Progenitor cell of endocrine pancreas (in vitro differentiated cells): ENCODE measurements around the gene CCM2. TPM values are rescaled to one million over a fixed set of nuclear protein-coding genes. Genes with fewer than 3 reads are reported as not detected.

Experiments used
- DNase-seq: peaks from one replicate; pipeline ENCODE4 v3.0.0; 2021; ENCODE audit warnings: low spot score; ENCODE audit not compliant: unreplicated experiment
- H3K27ac Mint-ChIP-seq: 2 replicates; pipeline ENCODE4 v1.8.0; 2021; ENCODE audit warnings: mild to moderate bottlenecking, moderate library complexity, mixed read lengths
- H3K27me3 Mint-ChIP-seq: 2 replicates; pipeline ENCODE4 v1.8.0; 2021; ENCODE audit warnings: mixed read lengths
- H3K36me3 Mint-ChIP-seq: 2 replicates; pipeline ENCODE4 v1.8.0; 2022; ENCODE audit warnings: mixed read lengths; ENCODE audit not compliant: insufficient read depth
- H3K4me1 Mint-ChIP-seq: 2 replicates; pipeline ENCODE4 v1.8.0; 2021; ENCODE audit warnings: low read depth, mixed read lengths
- H3K4me3 Mint-ChIP-seq: 2 replicates; pipeline ENCODE4 v1.8.0; 2021; ENCODE audit warnings: low read depth, mild to moderate bottlenecking, moderate library complexity, mixed read lengths
- H3K9me3 Mint-ChIP-seq: 2 replicates; pipeline ENCODE4 v1.8.0; 2021; ENCODE audit warnings: low read depth, mixed read lengths
- total RNA-seq: library from RNA; stranded (reverse); gene quantifications from 2 replicates; pipeline ENCODE4 v1.2.1, GENCODE V29; 2021
- TF ChIP-seq, protein P1 (sequence below): fragments of 200-600 bp; sonication (generic); IDR thresholded peaks from one replicate; pipeline ENCODE4 v1.5.0; 2021; ENCODE audit warnings: antibody characterized with exemption, mild to moderate bottlenecking; ENCODE audit not compliant: unreplicated experiment

Gene CCM2
- total RNA-seq, 1 donor from 2014 or later = 43.0 TPM

DNA sequence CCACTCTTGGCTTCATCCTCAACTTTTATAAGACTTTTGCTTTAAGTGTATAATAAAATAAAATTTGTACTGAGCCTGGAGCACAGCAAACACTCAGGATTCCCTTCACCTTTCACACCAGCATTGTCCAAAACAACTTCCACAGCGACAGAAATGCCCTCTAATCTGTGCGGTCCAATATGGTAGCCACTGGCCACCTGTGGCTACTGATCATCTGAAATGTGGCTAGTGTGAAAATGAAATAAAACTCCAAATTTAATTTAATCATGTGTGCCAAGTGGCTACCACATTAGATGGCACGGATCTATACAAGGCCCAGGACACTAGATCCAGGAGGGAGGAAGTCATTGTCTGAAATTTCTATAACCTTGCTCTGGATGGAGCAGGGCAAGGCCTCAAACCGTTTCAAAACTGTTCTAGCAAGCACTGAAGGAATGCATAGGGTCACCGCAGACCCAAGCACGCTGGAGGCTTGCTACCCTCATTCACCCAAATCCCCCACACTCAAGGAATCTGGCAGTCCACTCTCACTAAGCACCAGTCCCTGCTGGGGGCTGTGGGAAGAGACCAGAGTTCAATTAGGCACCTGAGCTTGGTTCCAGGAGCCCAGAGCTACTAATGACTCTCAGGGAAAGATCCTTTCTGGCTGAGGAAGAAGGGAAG lies 14.8 kb upstream of the CCM2 start:
- Mint-ChIP-seq H3K4me1 (peaks cover 32% of the 10 kb centered on the region), H3K9me3 (no peaks in the 10 kb centered on the region), H3K27ac (peak overlapping the region; percentile 100), H3K4me3 (peak overlapping the region; percentile 95), H3K27me3 (no peaks in the 10 kb centered on the region), H3K36me3 (peaks cover 11% of the 10 kb centered on the region)
- TF ChIP-seq, protein P1, sequence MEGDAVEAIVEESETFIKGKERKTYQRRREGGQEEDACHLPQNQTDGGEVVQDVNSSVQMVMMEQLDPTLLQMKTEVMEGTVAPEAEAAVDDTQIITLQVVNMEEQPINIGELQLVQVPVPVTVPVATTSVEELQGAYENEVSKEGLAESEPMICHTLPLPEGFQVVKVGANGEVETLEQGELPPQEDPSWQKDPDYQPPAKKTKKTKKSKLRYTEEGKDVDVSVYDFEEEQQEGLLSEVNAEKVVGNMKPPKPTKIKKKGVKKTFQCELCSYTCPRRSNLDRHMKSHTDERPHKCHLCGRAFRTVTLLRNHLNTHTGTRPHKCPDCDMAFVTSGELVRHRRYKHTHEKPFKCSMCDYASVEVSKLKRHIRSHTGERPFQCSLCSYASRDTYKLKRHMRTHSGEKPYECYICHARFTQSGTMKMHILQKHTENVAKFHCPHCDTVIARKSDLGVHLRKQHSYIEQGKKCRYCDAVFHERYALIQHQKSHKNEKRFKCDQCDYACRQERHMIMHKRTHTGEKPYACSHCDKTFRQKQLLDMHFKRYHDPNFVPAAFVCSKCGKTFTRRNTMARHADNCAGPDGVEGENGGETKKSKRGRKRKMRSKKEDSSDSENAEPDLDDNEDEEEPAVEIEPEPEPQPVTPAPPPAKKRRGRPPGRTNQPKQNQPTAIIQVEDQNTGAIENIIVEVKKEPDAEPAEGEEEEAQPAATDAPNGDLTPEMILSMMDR = no peak
- no peak for DNase-seq

DNA sequence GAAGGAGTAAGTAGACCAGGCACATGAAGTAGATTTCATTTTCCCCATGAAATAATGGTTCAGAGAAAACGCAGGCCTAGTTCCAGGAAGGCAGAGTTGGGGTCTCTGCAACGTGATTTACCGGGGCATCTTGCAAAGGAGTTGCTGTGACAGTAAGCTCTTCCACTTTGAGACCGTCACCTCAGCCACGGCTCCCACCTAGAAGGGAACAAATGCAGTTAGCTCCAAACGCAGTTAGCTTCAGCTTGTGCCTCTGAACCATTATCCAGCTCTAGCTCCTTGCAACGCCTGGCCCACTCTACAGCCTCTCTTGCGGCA lies 14.1 kb upstream of the CCM2 start:
- Mint-ChIP-seq H3K36me3 (peaks cover 11% of the 10 kb centered on the region), H3K27ac (peak overlapping the region; percentile 100), H3K4me3 (peak overlapping the region; percentile 95), H3K4me1 (peaks cover 37% of the 10 kb centered on the region), H3K27me3 (no peaks in the 10 kb centered on the region), H3K9me3 (no peaks in the 10 kb centered on the region)
- no peak for DNase-seq
- TF ChIP-seq, protein P1 = no peak

DNA sequence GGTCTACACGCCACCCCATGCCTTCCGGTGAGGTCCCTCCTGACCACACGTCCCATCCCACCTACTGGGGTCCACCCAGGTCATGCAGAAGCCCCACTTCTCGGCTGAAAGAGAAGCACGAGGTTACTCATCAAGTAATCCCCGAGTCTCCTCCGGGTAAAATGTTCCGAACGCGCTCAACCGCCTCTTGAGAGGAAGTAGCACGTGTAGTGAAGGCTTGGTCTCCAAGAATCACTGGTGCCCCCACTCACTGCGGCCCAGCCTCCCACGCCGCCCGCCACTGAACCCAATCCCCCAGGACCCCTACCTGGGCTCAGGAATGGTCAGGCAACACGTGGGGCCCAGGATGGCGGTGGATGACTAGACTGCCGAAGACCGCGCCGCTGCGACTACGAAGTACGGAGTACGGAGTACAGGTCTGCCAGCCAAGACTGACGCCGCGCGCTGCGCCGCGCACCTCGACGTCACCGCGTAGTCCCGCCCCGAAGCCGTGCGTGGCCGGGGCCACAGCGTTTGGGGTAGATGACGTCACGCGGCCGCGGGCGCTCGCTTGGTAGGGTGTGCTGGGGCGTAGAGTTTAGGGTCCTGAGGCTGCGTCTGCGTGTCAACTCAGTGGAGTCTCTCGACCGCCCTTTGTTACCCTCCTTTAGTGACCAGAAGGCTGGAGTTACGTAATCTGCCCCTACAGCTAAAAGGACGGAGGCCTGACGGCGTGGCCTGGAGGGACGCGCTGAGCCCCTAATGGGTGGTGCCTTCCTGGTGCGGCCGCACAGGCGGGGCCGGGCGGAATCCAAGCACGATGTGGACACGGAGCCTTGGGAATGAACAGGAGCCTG lies 13.6 kb upstream of the CCM2 start:
- Mint-ChIP-seq H3K27me3 (no peaks in the 10 kb centered on the region), H3K9me3 (no peaks in the 10 kb centered on the region), H3K4me1 (peaks cover 38% of the 10 kb centered on the region), H3K27ac (peak overlapping the region; percentile 100), H3K4me3 (peak overlapping the region; percentile 95), H3K36me3 (peaks cover 11% of the 10 kb centered on the region)
- DNase-seq = peak; percentile 87
- TF ChIP-seq, protein P1 = no peak

DNA sequence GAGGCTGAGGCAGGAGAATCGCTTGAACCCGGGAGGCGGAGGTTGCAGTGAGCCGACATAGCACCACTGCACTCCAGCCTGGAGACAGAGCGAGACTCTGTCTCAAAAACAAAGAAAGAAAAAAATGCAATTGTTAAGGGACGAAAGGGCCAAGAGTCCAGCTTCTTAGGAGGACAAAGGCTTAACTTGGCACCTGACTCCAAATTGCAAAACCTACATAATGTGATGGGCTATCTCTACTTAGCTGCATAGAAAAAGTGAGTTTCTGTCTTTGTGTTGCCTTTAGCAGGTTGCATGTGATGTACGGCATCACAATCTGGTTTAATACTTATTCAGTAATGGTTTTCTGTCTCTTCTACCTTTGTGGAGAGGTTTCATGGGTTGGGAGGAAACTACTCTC lies 12.5 kb upstream of the CCM2 start:
- no peaks in the 10 kb centered on the region for H3K9me3 Mint-ChIP-seq
- TF ChIP-seq, protein P1 = no peak
- peak overlapping the region; percentile 100 for H3K27ac Mint-ChIP-seq
- DNase-seq = no peak
- peaks cover 9% of the 10 kb centered on the region for H3K36me3 Mint-ChIP-seq
- H3K27me3 Mint-ChIP-seq = no peaks in the 10 kb centered on the region
- peaks cover 48% of the 10 kb centered on the region for H3K4me1 Mint-ChIP-seq
- H3K4me3 Mint-ChIP-seq = peak overlapping the region; percentile 95

DNA sequence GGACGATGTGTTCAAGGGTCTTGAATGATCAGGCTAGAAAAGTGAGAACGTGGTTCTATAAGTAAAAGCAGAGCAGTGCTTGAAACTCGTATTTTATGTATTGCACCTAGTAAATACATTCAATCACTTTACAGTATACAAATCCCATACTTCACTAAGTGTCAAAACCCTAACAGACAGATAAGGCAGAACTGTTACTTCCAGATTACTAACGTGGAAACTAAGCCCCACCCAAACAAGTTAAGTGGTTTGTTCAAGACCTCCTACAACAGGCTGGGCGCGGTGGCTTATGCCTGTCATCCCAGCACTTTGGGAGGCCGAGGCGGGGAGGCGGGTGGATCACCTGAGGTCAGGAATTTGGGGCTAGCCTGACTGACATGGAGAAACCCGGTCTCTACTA lies 12.0 kb upstream of the CCM2 start:
- Mint-ChIP-seq H3K4me1 (peaks cover 49% of the 10 kb centered on the region), H3K27me3 (no peaks in the 10 kb centered on the region), H3K36me3 (peaks cover 6% of the 10 kb centered on the region), H3K4me3 (no peak overlapping the region), H3K27ac (peak overlapping the region; percentile 100), H3K9me3 (no peaks in the 10 kb centered on the region)
- TF ChIP-seq, protein P1 = no peak
- DNase-seq = no peak
